H9 (cell line): ENCODE data around the gene ZBTB20. TPM values are rescaled to one million over a fixed set of nuclear protein-coding genes. Genes with fewer than 3 reads are reported as not detected.

Experiments
- DNase-seq: peaks from one replicate; pipeline ENCODE4 v3.0.0-alpha.2; 2017
- H2AFZ ChIP-seq: one replicate; pipeline ENCODE4 v1.6.1; 2013; ENCODE audit warnings: mild to moderate bottlenecking, low read length, control low read depth, moderate library complexity
- H2AK5ac ChIP-seq: 2 replicates; pipeline ENCODE4 v1.6.1; 2013; ENCODE audit warnings: low read length, control low read depth, mixed read lengths; ENCODE audit not compliant: insufficient read length
- H2BK120ac ChIP-seq: one replicate; pipeline ENCODE4 v1.6.1; 2013; ENCODE audit warnings: low read depth, mild to moderate bottlenecking, low read length, control low read depth, inconsistent platforms; ENCODE audit not compliant: poor library complexity, severe bottlenecking
- H2BK12ac ChIP-seq: 2 replicates; pipeline ENCODE4 v1.6.1; 2013; ENCODE audit warnings: low read length, control low read depth, mixed read lengths, low read depth; ENCODE audit not compliant: insufficient read length
- H2BK15ac ChIP-seq: 2 replicates; pipeline ENCODE4 v1.6.1; 2013; ENCODE audit warnings: low read depth, low read length, control low read depth
- H2BK20ac ChIP-seq: one replicate; pipeline ENCODE4 v1.6.1; 2013; ENCODE audit warnings: low read depth, mild to moderate bottlenecking, low read length, control low read depth, inconsistent platforms; ENCODE audit not compliant: poor library complexity, severe bottlenecking
- H2BK5ac ChIP-seq: 2 replicates; pipeline ENCODE4 v1.6.1; 2013; ENCODE audit warnings: low read length, control low read depth, mixed read lengths; ENCODE audit not compliant: insufficient read length
- H3K14ac ChIP-seq: 2 replicates; pipeline ENCODE4 v1.6.1; 2013; ENCODE audit warnings: low read length, control low read depth; ENCODE audit not compliant: insufficient read depth
- H3K18ac ChIP-seq: 2 replicates; pipeline ENCODE4 v1.6.1; 2013; ENCODE audit warnings: low read depth, mild to moderate bottlenecking, mixed read lengths, low read length, control low read depth; ENCODE audit not compliant: insufficient read length
- H3K23ac ChIP-seq: 2 replicates; pipeline ENCODE4 v1.6.1; 2013; ENCODE audit warnings: low read length, control low read depth, mixed read lengths, low read depth; ENCODE audit not compliant: insufficient read length
- H3K23me2 ChIP-seq: 2 replicates; pipeline ENCODE4 v1.6.1; 2013; ENCODE audit warnings: low read depth, mild to moderate bottlenecking, mixed read lengths, low read length, control low read depth; ENCODE audit not compliant: insufficient read length, poor library complexity, severe bottlenecking
- H3K27ac ChIP-seq: 2 replicates; pipeline ENCODE4 v1.5.1; 2013; ENCODE audit warnings: low read length, control low read depth, mixed read lengths, low read depth; ENCODE audit not compliant: insufficient read length
- H3K27me3 ChIP-seq: 2 replicates; pipeline ENCODE4 v1.6.1; 2013; ENCODE audit warnings: low read length, control low read depth, inconsistent platforms; ENCODE audit not compliant: insufficient read depth
- H3K4ac ChIP-seq: 2 replicates; pipeline ENCODE4 v1.6.1; 2013; ENCODE audit warnings: low read depth, mild to moderate bottlenecking, control low read depth, inconsistent platforms, low read length, moderate library complexity
- H3K4me1 ChIP-seq: 2 replicates; pipeline ENCODE4 v1.6.1; 2013; ENCODE audit warnings: low read length, control low read depth, inconsistent platforms; ENCODE audit not compliant: insufficient read depth
- H3K4me2 ChIP-seq: 2 replicates; pipeline ENCODE4 v1.6.1; 2013; ENCODE audit warnings: low read length, control low read depth, mixed read lengths; ENCODE audit not compliant: insufficient read length, insufficient read depth
- H3K56ac ChIP-seq: 2 replicates; pipeline ENCODE4 v1.6.1; 2013; ENCODE audit warnings: low read depth, mild to moderate bottlenecking, mixed read lengths, low read length, control low read depth; ENCODE audit not compliant: insufficient read length
- H3K79me1 ChIP-seq: 2 replicates; pipeline ENCODE4 v1.6.1; 2013; ENCODE audit warnings: low read depth, mild to moderate bottlenecking, moderate library complexity, low read length, control low read depth, inconsistent platforms; ENCODE audit not compliant: insufficient read depth, poor library complexity, severe bottlenecking
- H3K79me2 ChIP-seq: 2 replicates; pipeline ENCODE4 v1.6.1; 2013; ENCODE audit warnings: low read length, control low read depth, inconsistent platforms; ENCODE audit not compliant: insufficient read depth
- H3K9ac ChIP-seq: 2 replicates; pipeline ENCODE4 v1.6.1; 2013; ENCODE audit warnings: low read length, control low read depth, mixed read lengths; ENCODE audit not compliant: insufficient read length; ENCODE audit errors: extremely low read depth
- H3K9me3 ChIP-seq: one replicate; pipeline ENCODE4 v1.6.1; 2013; ENCODE audit warnings: low read depth, low read length, inconsistent platforms; ENCODE audit not compliant: control insufficient read depth
- H3T11ph ChIP-seq: one replicate; pipeline ENCODE4 v1.6.1; 2013; ENCODE audit warnings: mild to moderate bottlenecking, low read length, control low read depth, inconsistent platforms
- H4K20me1 ChIP-seq: one replicate; pipeline ENCODE4 v1.6.1; 2013; ENCODE audit not compliant: control insufficient read depth, insufficient read length, insufficient read depth
- H4K5ac ChIP-seq: 2 replicates; pipeline ENCODE4 v1.6.1; 2013; ENCODE audit warnings: low read depth, mild to moderate bottlenecking, mixed read lengths, low read length, control low read depth; ENCODE audit not compliant: insufficient read length
- H4K8ac ChIP-seq: replicated peaks from 2 replicates; pipeline ENCODE4 v1.6.1; 2013; ENCODE audit warnings: low read length, control low read depth, mixed read lengths, low read depth; ENCODE audit not compliant: insufficient read length
- H4K91ac ChIP-seq: 2 replicates; pipeline ENCODE4 v1.6.1; 2013; ENCODE audit warnings: low read depth, mild to moderate bottlenecking, moderate library complexity, mixed read lengths, low read length, control low read depth; ENCODE audit not compliant: insufficient read length
- H3K27ac Mint-ChIP-seq, 3 experiments: 2 replicates in 2 of 3; 3 replicates in 1 of 3; pipeline ENCODE4 v1.8.0; 2020 to 2021; ENCODE audit warnings: mixed read lengths in 3 of 3, mild to moderate bottlenecking in 1 of 3, moderate library complexity in 1 of 3
- H3K27me3 Mint-ChIP-seq: 2 replicates; pipeline ENCODE4 v1.8.0; 2021; ENCODE audit warnings: low read depth, mild to moderate bottlenecking, moderate library complexity, mixed read lengths
- H3K36me3 Mint-ChIP-seq, 3 experiments: 2 replicates in 2 of 3; 3 replicates in 1 of 3; pipeline ENCODE4 v1.8.0; 2020 to 2021; ENCODE audit warnings: low read depth in 3 of 3, mixed read lengths in 3 of 3; ENCODE audit not compliant: insufficient read depth in 1 of 3
- H3K4me1 Mint-ChIP-seq, 2 experiments: 2 replicates each; pipeline ENCODE4 v1.8.0; 2020; ENCODE audit warnings: mixed read lengths in 2 of 2
- H3K4me3 Mint-ChIP-seq, 2 experiments: 2 replicates in 1 of 2; 3 replicates in 1 of 2; pipeline ENCODE4 v1.8.0; 2020 to 2021; ENCODE audit warnings: mild to moderate bottlenecking in 2 of 2, mixed read lengths in 2 of 2, moderate library complexity in 1 of 2
- H3K9me3 Mint-ChIP-seq, 2 experiments: 2 replicates in 1 of 2; 3 replicates in 1 of 2; pipeline ENCODE4 v1.8.0; 2020; ENCODE audit warnings: mild to moderate bottlenecking in 2 of 2, mixed read lengths in 2 of 2, moderate library complexity in 1 of 2
- WGBS: extraction: QIAGEN DNeasy Blood & Tissue Kit; methylation state at CpG from one replicate; pipeline ENCODE4 v1.1.7; 2013; ENCODE audit warnings: missing lambda C conversion rate, low lambda C conversion rate, mixed read lengths; ENCODE audit not compliant: insufficient read length; ENCODE audit errors: extremely low coverage; 5-methylcytosine and 5-hydroxymethylcytosine counted together
- total RNA-seq: library from RNA; stranded (reverse); gene quantifications from 2 replicates; pipeline ENCODE4 v1.2.1, GENCODE V29; 2021
- TF ChIP-seq, protein P1 (sequence below): fragments of 200-600 bp; sonication (generic); conservative IDR thresholded peaks from 3 replicates; pipeline ENCODE4 v1.8.0; 2021; ENCODE audit warnings: antibody characterized with exemption, mild to moderate bottlenecking

Gene ZBTB20
- total RNA-seq, 1 experiment from 2014 or later = 0.70 TPM

GRCh38 chr3:115098354-115099073, 48.6 kb downstream of the ZBTB20 start:
- Histone ChIP-seq H3K79me2 (no peaks in the 10 kb centered on the region), H4K5ac (no peak overlapping the region), H3K23me2 (no peaks in the 10 kb centered on the region), H2BK5ac (no peak overlapping the region), H2AK5ac (no peak overlapping the region), H3K27me3 (no peaks in the 10 kb centered on the region; the same call in 1 of the 2 replicates), H3K23ac (no peak overlapping the region), H3K4me2 (no peak overlapping the region), H2BK120ac (no peak overlapping the region), H3K79me1 (no peaks in the 10 kb centered on the region), H3K9ac (no peak overlapping the region), H4K8ac (no peak overlapping the region), H3K56ac (no peak overlapping the region), H2BK20ac (no peak overlapping the region), H2BK15ac (no peak overlapping the region), H4K91ac (no peak overlapping the region), H2AFZ (no peak overlapping the region), H3T11ph (no peak overlapping the region), H3K4me1 (no peaks in the 10 kb centered on the region), H3K18ac (no peak overlapping the region), H4K20me1 (no peaks in the 10 kb centered on the region), H3K27ac (no peak overlapping the region), H3K9me3 (no peaks in the 10 kb centered on the region), H3K4ac (no peak overlapping the region), H2BK12ac (no peak overlapping the region), H3K14ac (no peak overlapping the region)
- Mint-ChIP-seq H3K27ac (no peak overlapping the region), H3K4me1 (peaks cover 6 to 10% of the 10 kb centered on the region in 2 experiments), H3K4me3 (no peak overlapping the region), H3K36me3 (peaks cover 0 to 3% (median 0%) of the 10 kb centered on the region in 3 experiments; a peak in 2 of 7 replicates), H3K9me3 (no peaks in the 10 kb centered on the region; a peak in 1 of 5 replicates), H3K27me3 (no peaks in the 10 kb centered on the region)
- TF ChIP-seq, protein P1, sequence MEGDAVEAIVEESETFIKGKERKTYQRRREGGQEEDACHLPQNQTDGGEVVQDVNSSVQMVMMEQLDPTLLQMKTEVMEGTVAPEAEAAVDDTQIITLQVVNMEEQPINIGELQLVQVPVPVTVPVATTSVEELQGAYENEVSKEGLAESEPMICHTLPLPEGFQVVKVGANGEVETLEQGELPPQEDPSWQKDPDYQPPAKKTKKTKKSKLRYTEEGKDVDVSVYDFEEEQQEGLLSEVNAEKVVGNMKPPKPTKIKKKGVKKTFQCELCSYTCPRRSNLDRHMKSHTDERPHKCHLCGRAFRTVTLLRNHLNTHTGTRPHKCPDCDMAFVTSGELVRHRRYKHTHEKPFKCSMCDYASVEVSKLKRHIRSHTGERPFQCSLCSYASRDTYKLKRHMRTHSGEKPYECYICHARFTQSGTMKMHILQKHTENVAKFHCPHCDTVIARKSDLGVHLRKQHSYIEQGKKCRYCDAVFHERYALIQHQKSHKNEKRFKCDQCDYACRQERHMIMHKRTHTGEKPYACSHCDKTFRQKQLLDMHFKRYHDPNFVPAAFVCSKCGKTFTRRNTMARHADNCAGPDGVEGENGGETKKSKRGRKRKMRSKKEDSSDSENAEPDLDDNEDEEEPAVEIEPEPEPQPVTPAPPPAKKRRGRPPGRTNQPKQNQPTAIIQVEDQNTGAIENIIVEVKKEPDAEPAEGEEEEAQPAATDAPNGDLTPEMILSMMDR = no peak
- WGBS = no CpG with 5 or more reads among the region's 7 CpGs
- DNase-seq = no peak
